Hepatocyte (in vitro differentiated cells): ENCODE measurements around the gene RBM17. TPM values are rescaled to one million over a fixed set of nuclear protein-coding genes. Genes with fewer than 3 reads are reported as not detected.

ENCODE experiments used
- DNase-seq: peaks from one replicate; pipeline ENCODE4 v3.0.0-alpha.2; 2016; ENCODE audit warnings: low spot score
- H2AFZ ChIP-seq: fragments of 200-600 bp; sonication (generic); 2 replicates; pipeline ENCODE4 v1.6.0; 2016; ENCODE audit warnings: antibody characterized with exemption, mild to moderate bottlenecking
- H3K27ac ChIP-seq: fragments of 200-600 bp; sonication (generic); 2 replicates; pipeline ENCODE4 v1.5.1; 2016; ENCODE audit warnings: mild to moderate bottlenecking
- H3K27me3 ChIP-seq: fragments of 200-600 bp; sonication (generic); 2 replicates; pipeline ENCODE4 v1.6.1; 2016
- H3K36me3 ChIP-seq: fragments of 200-600 bp; sonication (generic); replicated peaks from 2 replicates; pipeline ENCODE4 v1.5.1; 2016; ENCODE audit warnings: low read depth; ENCODE audit not compliant: insufficient read depth
- H3K4me1 ChIP-seq: fragments of 200-600 bp; sonication (generic); 2 replicates; pipeline ENCODE4 v1.5.1; 2016; ENCODE audit warnings: mild to moderate bottlenecking, moderate library complexity; ENCODE audit not compliant: insufficient read depth
- H3K4me2 ChIP-seq: fragments of 200-600 bp; sonication (generic); 2 replicates; pipeline ENCODE4 v1.6.0; 2016
- H3K4me3 ChIP-seq: fragments of 200-600 bp; sonication (generic); 2 replicates; pipeline ENCODE4 v1.5.1; 2016; ENCODE audit warnings: mild to moderate bottlenecking
- H3K79me2 ChIP-seq: fragments of 200-600 bp; sonication (generic); 2 replicates; pipeline ENCODE4 v1.6.0; 2017; ENCODE audit warnings: mild to moderate bottlenecking
- H3K9me2 ChIP-seq: fragments of 200-600 bp; sonication (generic); replicated peaks from 2 replicates; pipeline ENCODE4 v1.6.0; 2017; ENCODE audit warnings: mild to moderate bottlenecking; ENCODE audit not compliant: insufficient read depth
- H3K9me3 ChIP-seq: fragments of 200-600 bp; sonication (generic); 2 replicates; pipeline ENCODE4 v1.5.1; 2016; ENCODE audit warnings: low read depth, mild to moderate bottlenecking
- H4K20me1 ChIP-seq: fragments of 200-600 bp; sonication (generic); 2 replicates; pipeline ENCODE4 v1.6.0; 2016; ENCODE audit warnings: mild to moderate bottlenecking; ENCODE audit not compliant: insufficient read depth, poor library complexity, severe bottlenecking
- CTCF ChIP-seq: fragments of 200-600 bp; sonication (generic); IDR thresholded peaks from 2 replicates; pipeline ENCODE4 v1.5.1; 2016; ENCODE audit warnings: antibody characterized with exemption, mild to moderate bottlenecking; ENCODE audit not compliant: poor library complexity
- EZH2 ChIP-seq: fragments of 200-600 bp; sonication (generic); IDR thresholded peaks from 2 replicates; pipeline ENCODE4 v1.6.1; 2016; ENCODE audit warnings: antibody characterized with exemption, mild to moderate bottlenecking, borderline replicate concordance
- EZH2phosphoT487 ChIP-seq: fragments of 200-600 bp; sonication (generic); IDR thresholded peaks from one replicate; pipeline ENCODE4 v1.6.1; 2018; ENCODE audit warnings: antibody characterized with exemption, mild to moderate bottlenecking, low read depth, moderate library complexity; ENCODE audit not compliant: unreplicated experiment, severe bottlenecking
- WGBS: methylation state at CpG from one replicate; pipeline ENCODE4 v1.1.6; 2016; ENCODE audit warnings: low lambda C conversion rate; ENCODE audit errors: missing lambda C conversion rate; 5-methylcytosine and 5-hydroxymethylcytosine counted together
- polyA plus RNA-seq: library from polyadenylated mRNA; unstranded; fragments of >200 nt; fragmentation: Nextera tagmentation; extraction: Ambion mirVana; gene quantifications from 2 replicates; pipeline ENCODE4 v1.2.1, GENCODE V29; 2016
- total RNA-seq: library from RNA; depleted of rRNA; stranded (reverse); fragments of >200 nt; gene quantifications from 2 replicates; pipeline ENCODE4 v1.2.3, GENCODE V29; 2014

The RBM17 gene
- total and polyA plus RNA-seq, 2 experiments from 2014 or later: 46.7 to 112 TPM

- Histone ChIP-seq H3K27me3 (no peaks in the 10 kb centered on the region), H4K20me1 (peaks cover 4% of the 10 kb centered on the region), H3K4me2 (no peak overlapping the region), H3K4me1 (no peaks in the 10 kb centered on the region), H2AFZ (no peak overlapping the region), H3K79me2 (peaks cover 7% of the 10 kb centered on the region), H3K9me3 (no peaks in the 10 kb centered on the region), H3K36me3 (peaks cover 8% of the 10 kb centered on the region), H3K27ac (no peak overlapping the region), H3K9me2 (no peaks in the 10 kb centered on the region), H3K4me3 (no peak overlapping the region)
- WGBS: 88% methylated on average over 7 of the region's 7 CpGs
- DNase-seq: no peak
- TF ChIP-seq EZH2: no peak
- TF ChIP-seq EZH2phosphoT487: no peak
- no peak for TF ChIP-seq CTCF
Measured at GRCh38 chr10:6109444-6109775, 20.6 kb downstream of the RBM17 start.

- 87% methylated on average over 5 of the region's 5 CpGs for WGBS
Measured at GRCh38 chr10:6110136-6110535, 21.3 kb downstream of the RBM17 start.

GRCh38 chr10:6112893-6113292, 24.1 kb downstream of the RBM17 start:
- H3K27me3 ChIP-seq: no peaks in the 10 kb centered on the region
- H3K27ac ChIP-seq: no peak overlapping the region
- no peak overlapping the region for H3K4me2 ChIP-seq
- H3K9me2 ChIP-seq: no peaks in the 10 kb centered on the region
- peaks cover 8% of the 10 kb centered on the region for H3K36me3 ChIP-seq
- H3K79me2 ChIP-seq: peaks cover 5% of the 10 kb centered on the region
- TF ChIP-seq CTCF (no peak), EZH2 (no peak)
- no peak overlapping the region for H2AFZ ChIP-seq
- 87% methylated on average over 6 of the region's 6 CpGs for WGBS
- H4K20me1 ChIP-seq: peaks cover 4% of the 10 kb centered on the region
- H3K9me3 ChIP-seq: no peaks in the 10 kb centered on the region
- H3K4me3 ChIP-seq: no peak overlapping the region
- no peaks in the 10 kb centered on the region for H3K4me1 ChIP-seq
- DNase-seq: no peak

More at GRCh38 chr10:6110136-6110535, 21.3 kb downstream of the RBM17 start:
- Histone ChIP-seq H3K4me3 (no peak overlapping the region), H3K4me2 (no peak overlapping the region), H3K36me3 (peaks cover 8% of the 10 kb centered on the region), H3K9me2 (no peaks in the 10 kb centered on the region), H3K27me3 (no peaks in the 10 kb centered on the region), H3K9me3 (no peaks in the 10 kb centered on the region), H3K79me2 (peaks cover 5% of the 10 kb centered on the region), H3K4me1 (no peaks in the 10 kb centered on the region), H3K27ac (no peak overlapping the region), H2AFZ (no peak overlapping the region), H4K20me1 (peaks cover 4% of the 10 kb centered on the region)
- DNase-seq: no peak
- TF ChIP-seq CTCF (no peak), EZH2phosphoT487 (no peak), EZH2 (no peak)

GRCh38 chr10:6114299-6114698, 25.5 kb downstream of the RBM17 start:
- no peak for DNase-seq
- TF ChIP-seq EZH2phosphoT487: no peak
- TF ChIP-seq CTCF: no peak
- TF ChIP-seq EZH2: no peak
- Histone ChIP-seq H3K4me3 (no peak overlapping the region), H3K4me1 (no peaks in the 10 kb centered on the region), H3K9me3 (no peaks in the 10 kb centered on the region), H3K27ac (no peak overlapping the region), H4K20me1 (peaks cover 4% of the 10 kb centered on the region), H3K27me3 (no peaks in the 10 kb centered on the region), H2AFZ (no peak overlapping the region), H3K4me2 (no peak overlapping the region), H3K9me2 (no peaks in the 10 kb centered on the region), H3K79me2 (peaks cover 5% of the 10 kb centered on the region), H3K36me3 (peaks cover 8% of the 10 kb centered on the region)
- WGBS: 90% methylated on average over 4 of the region's 4 CpGs
